CD4-positive, alpha-beta T cell treated with Interleukin-2 at 100 ng/mL for 4 hours (primary cell): ENCODE results near the gene ANKRD16.
"Not testable (repeated sequence)": the region's sequence is repeated elsewhere in the genome, so short reads cannot be mapped to it uniquely, and the experiment has no call there.

Experiments
- DNase-seq: peaks from one replicate; pipeline ENCODE4 v3.0.0-alpha.2; 2020; ENCODE audit warnings: low spot score

The ANKRD16 gene

DNA sequence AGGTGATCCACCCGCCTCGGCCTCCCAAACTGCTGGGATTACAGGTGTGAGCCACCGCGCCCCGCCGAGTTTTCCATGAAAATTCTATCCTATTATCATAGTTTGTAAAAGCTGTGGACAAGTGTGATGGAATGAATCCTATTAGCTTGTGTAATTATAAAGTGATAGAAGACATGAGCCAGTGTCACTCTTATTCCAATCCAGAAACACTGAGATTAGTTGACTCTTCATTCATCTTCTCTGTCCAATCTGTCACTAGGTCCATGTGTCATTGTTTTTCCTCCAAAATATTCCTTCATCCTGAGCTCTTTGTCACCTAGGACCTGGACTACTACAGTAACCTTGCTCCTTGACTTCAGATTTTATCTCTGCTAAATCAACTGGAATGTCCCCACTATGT is 13.9 kb upstream of the ANKRD16 start:
- no peak for DNase-seq

DNA sequence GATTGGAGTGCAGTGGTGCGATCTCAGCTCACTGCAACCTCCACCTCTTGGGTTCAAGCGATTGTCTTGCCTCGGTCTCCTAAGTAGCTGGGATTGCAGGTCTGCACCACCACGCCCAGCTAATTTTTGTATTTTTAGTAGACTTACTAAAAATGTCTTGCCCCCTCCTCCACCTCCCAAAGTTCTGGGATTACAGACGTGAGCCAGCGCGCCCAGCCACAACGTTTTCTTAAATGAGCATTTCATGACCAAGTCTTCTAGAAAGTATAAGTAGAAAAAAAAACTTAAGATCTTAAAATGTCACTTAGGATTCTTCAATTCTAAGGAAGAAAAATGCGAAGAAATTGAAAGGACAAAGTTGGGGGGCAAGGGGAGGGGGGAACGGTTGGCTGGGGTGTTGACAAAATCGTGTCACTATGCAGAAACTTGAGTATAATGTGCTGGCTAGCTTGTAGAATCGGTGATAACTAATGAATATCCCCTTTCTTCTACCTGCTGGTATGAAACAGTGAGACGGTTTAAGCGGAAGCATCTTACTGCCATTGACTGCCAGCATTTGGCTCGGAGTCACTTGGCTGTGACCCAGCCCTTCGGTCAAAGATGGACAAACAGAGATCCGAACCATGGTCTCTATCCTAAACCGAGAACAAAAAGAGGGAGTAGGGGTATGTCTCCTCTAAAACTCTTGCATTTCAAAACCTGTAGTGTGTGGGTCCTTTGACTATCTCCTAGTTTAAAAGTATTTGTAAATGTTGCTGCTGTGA is 13.0 kb upstream of the ANKRD16 start:
- DNase-seq = no peak

DNA sequence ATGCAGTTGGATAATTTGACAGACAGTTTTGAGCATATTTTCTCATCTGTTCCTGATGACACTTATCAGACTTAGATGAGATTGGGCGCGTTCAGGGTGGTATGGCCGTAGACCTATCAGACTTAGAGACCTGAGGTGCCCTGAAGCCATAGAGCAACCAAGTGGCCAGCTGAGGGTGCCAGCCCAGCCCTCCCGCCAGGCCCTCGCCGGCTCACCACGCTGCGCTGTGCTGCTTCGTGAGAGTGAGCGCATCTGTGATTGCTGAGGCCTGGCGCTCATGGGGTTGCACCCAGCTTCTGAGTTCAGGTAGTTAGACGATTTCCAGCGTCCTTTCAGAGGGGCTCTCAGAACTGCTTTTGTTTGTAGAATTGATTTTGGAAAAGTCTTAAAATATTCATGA is 10.6 kb upstream of the ANKRD16 start:
- DNase-seq = no peak

DNA sequence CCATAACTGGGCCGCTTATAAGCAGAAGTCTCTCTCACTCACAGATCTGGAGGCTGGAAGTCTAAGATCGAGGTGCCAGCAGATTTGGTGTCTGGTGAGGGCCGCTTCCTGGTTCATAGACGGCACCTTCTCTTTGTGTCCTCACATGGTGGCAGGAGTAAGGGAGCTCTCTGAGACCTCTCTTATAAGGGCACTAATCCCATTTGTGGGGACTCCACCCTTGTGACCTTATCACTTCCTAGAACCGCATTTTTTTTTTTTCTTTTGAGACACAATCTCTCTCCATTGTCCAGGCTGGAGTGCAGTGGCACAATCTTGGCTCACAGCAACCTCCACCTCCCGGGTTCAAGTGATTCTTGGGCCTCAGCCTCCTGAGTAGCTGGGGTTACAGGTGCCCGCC is 8.5 kb upstream of the ANKRD16 start:
- no peak for DNase-seq

DNA sequence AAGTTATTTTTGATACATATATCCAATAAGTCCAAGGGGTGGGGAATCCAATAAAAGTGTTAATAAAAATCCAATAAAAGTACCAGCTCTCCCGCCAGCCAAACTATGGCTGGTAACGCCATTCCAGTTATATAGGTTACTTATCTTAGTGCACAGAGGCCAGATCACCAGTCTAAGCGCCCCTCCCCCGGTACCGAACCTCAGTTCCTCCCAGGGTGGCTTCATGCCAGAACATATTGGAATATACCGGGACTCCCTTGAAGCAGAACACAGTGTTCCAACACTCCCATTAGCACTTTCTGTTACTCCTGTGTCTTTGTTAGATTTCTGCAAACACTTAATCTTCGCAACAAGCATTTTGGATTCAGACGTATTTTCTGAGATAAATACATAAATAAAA is 7.8 kb upstream of the ANKRD16 start:
- DNase-seq = no peak

DNA sequence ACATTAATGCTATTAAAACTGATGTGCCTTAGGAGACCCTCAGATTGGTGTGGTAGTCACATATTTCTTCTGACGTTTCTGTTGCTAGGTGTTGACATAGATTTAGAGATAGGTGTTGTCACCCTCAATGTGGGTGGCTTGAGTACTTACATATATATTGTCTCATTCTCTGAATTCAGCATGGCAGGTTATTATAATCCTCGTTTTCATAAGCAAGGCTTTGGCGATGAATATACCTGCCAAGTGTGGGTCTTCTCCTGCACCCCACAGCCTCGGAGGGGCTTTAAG is 7.3 kb upstream of the ANKRD16 start:
- no peak for DNase-seq

DNA sequence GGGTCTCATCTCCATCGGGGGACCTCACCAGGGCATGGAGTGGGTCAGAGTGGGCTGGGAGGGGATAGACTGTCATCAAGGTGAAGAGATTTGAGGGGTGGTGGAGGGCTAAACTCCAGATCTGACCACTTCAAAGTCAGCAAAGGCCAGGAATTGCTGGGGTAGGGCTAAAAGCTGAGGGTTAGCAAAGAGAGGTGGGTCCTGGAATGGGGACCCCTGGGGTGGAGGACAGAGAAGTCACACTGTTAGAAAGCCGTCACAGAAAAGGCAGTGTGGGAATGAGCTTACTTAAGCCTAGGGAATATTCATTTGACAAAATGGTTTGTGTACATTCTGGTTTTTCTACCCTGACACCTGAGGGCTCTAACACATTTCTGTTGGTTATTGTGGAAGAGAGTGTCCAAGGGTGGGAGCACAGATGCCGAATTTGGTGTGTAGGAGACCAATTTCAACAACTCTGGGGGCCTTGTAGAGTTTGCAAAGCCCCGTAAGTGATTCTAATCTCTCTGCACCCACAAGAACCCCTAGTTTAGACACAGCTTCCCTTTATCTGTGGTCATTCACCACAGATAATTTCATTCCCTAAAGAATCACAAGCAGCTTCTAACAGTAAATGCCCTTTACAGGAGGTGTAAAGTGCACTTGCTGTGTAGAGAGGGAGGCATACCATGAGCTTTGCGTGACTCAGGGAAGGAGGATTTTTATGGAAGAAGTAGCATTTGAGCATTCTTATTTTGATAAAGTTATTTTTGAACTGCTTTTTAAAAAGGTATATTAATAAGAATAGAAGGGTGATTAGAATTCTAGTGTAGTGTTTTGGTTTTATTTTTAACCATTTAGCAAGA is 6.7 kb upstream of the ANKRD16 start:
- no peak for DNase-seq

DNA sequence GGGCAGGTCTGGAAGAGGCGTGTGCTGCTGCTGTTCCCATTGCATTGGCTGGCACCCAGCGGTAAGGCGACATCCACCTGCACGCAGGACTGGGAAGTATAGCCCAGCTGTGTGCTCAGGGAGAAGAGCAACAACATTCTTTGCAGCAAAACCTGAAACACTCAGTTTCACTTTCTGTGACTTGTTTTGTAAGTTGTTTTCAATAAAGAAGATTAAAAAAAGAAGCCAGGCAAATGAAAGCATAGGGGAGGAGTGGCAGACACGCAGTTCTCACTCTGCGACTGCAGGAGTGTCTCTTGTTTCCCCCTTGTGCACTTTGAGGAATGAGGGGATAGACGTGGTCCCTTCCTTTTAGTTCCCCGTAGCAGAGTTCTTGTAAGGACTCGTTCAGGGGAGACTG is 6.1 kb upstream of the ANKRD16 start:
- no peak for DNase-seq

DNA sequence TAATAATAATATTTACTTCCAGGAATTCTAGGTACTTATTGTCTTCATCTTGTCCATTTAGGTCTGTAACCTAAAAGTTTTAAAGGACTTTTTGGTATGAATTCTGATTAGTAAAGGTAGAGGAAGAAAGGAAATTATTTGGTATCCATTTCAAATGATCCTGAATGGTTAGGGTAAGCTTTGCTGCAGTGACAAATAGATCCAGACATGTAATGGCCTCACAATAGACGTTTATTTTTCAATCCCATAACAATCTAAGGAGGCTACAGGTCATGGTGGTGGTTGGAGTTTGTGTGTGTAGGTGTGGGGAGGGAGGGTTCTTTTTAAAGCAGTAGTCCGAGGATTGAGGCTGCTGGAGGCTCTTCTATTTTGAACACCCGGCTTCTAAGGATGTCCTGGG is 5.7 kb upstream of the ANKRD16 start:
- no peak for DNase-seq

DNA sequence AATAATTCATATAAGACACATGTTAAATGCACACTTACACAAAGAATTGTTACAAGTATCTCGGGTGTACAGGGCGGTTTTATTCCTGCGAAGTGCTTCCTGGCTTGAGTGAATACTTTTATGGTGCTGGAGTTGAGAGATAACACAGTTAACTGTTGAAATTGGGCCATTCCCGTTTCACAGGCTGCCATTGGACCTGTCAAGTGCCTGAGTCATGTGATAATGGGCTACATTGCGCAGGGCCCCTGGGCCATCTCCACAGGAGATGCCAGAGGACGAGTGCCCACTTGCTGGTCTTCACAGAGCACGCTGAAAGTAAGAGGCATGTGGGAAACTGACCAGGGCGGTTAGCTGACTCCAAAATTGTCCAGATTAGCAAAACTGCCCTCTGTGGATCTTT is 5.2 kb upstream of the ANKRD16 start:
- no peak for DNase-seq

DNA sequence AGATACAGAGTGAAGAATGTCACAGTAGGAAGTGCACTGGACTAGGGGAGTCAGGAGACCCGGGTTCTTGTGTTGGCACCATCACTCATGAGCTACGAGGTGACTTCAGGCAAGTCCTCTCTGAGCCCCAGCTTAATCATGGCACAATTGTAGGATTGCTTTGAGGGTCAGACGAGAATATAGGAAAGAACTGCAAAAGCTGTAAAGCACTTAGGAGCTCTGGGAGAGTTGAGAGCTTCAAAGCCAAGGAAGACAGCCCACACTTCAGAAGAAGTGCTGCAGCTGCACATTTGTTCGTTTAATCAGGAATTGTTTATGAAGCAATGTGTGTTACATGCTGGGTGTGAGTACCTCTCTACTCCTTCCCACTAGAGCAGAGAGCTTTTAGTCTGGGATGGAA is 4.7 kb upstream of the ANKRD16 start:
- DNase-seq = no peak

DNA sequence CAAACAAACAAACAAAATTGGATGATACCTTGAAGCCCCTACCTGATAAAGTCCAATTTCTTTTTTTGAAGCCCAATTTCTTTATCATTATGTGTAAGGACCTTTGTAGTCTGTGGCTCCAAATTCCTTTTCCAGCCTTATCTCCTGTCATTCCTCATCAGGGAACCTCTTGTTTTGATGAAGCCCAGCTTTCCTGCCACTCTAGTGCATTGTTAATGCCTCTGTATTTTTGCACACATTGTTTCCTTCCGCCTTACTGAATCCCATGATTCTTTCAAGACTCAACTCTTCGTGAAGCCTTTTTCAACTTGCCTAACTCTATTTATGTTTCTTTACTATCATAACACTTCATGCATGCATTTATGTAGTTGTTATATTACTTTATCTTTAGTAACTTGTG is 3.6 kb upstream of the ANKRD16 start:
- DNase-seq = no peak

DNA sequence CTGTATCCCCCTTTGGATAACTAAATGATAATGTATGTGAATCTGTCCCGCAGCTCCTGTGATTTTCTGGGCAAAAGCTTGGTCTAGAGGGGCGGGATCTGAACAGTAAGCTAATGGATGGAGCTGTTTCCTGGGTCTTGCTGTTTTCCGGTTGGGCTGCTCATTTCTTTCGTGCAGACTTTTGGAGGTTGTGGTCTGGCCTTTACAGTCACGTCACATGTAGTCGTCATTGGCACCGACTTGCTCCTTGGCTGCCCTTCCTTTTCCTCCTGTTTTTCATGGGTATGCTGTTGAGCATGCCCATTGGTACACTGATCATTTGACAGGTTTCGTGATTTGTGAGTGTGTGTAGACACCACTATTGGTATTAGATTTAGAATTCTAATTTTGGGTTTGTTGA is 2.3 kb upstream of the ANKRD16 start:
- no peak for DNase-seq

DNA sequence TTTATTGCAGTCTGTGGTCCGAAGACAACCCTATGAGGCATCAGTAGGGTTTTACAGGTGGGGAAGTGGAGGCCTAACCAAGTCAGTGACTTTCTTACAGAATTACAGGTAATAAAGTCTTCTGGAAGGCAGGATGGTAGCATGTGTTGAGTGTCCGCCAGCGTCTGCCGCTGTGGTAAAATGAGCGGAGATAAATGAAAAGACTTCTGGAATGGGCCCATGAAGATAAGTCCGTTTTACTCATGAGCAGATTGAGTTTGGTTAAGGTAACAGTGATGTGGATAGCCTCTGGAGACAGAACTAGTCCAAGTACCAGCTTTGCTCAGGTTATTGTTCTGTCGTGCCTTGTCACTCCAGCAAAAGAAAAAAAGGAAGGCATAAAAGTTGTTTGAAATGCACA is 1.3 kb upstream of the ANKRD16 start:
- DNase-seq = no peak

DNA sequence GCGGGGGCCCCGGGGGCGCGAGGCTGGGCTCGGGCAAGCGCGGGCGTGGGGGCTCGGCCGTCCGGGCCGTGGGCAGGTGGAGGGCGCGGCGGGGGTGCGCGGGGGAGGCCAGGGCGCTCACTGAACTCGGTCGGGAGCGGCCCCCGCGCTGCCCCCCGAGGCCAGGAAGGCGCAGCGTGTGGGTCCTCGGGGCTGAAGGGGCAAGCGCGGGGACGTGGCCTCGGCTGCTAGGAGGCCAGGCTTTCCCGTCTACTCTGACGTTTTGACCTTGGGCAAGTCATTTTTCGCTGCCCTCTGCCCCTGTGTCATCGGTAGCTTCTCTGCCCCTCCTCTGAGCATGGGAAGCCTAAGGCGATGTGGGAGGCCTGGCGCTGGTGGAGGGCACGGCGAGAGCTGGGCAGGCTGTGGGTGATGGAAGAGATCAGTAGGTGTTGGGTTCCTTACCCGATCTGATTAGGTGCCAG is 791 bp upstream of the ANKRD16 start:
- DNase-seq = peak; percentile 13

DNA sequence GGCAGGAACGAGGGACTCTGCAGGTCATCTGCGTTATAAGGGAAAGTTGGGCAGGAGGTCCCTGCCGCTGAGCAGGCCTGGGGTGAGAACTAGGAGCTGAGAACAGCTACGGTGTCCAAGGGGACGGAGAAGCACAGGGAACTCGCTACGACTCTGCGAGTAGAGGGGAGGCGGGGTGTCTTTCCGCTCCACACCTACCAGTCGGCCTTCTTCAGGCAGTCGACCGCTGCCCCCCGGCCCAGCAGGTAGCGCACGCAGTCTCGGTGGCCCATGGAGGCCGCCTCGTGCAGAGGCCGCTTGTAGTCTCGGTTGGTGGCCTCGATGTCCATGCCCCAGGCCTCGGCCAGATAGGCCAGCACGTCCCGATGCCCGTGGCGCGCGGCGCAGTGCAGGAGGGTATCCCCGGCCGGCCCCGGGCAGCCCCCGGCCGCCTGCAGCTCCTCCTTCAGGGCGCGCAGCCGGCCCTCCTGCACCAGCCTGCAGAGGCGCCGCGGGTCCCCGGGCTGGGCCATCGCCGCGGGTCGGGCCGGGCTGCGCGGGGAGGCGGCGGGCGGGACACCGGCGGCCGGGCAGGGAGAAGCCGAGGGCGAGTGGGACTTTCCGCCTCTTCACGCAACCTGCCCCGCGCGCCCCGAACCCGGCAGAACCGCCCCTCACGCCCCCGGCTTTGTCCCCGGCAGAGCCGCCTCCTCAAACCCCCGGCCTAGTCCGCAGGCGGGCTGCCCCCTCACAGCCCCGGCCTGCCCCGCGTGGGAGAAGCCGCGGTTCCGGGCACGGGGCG is 660 bp downstream of the ANKRD16 start:
- DNase-seq = peak; percentile 17

DNA sequence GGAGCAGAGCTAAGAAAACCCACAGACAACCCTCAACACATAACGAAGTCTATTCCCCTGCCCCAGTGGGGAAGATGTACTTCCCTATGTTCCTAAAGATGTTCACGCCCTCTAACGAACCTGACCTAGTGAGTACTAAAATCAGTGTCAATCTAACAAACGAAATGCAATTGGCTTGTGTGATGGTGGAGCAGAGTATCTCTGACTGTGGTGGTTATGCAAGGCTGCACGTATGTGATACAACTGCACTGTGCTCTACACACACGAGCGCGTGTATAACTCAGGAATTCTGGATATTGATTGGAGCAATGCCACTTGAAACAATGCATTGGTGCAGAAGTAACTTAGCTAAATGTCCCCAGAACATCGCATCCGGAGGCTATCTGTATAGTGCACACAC is 1.3 kb downstream of the ANKRD16 start:
- DNase-seq = no peak

DNA sequence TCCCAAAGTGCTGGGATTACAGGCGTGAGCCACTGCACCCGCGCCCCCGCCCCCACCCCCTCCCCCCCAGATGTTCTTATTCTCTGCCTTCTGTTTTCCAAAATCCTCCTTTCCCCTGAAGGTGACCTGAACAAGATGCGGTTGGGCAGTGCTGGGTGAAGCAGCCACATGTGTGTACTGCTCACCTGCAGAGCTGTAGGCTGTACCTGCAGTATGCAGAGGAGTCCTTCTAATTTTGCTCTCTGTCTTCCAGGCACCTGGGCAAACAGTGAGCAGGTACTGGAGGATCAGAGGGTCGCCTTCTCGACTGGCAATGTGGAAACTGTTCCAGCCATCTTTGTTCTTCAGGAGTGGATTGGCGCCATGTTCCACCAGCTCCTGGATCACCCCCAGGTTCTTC is 2.1 kb downstream of the ANKRD16 start:
- no peak for DNase-seq

DNA sequence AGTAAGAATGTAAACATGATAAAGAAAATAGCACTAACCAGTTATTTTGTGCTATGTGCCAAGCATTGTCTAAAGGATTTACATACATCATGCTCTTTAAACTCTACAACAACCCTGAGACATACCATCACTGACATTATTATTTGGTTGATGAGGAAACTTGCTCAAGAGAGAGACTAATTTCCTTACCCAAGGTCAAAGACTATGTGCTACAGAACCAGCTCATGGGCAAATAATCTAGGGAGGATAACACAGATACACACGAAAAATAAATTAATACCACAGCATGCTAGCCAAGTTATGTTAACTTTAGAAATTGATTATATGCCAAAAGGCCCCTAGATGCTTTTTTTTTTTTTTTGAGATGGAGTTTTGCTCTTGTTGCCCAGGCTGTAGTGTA is 2.7 kb downstream of the ANKRD16 start:
- DNase-seq = no peak

DNA sequence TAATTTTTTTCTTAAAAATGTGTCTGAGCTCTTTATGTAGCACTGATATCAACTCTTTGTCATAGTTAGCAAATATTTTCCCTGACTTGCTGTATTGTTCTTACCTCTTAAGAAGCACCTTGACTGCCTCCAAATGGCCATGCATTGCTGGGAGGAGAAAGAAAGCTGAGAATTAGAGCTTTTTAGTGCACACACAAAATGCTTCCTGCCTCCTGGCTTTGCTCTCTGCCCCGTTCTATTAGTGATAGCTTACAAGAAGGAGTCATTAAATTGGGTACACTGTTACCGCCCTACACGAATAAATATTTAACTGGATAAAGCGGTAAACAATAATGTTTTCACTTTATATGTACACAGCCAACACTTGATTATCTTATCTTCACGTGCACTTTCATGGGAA is 4.1 kb downstream of the ANKRD16 start:
- no peak for DNase-seq

DNA sequence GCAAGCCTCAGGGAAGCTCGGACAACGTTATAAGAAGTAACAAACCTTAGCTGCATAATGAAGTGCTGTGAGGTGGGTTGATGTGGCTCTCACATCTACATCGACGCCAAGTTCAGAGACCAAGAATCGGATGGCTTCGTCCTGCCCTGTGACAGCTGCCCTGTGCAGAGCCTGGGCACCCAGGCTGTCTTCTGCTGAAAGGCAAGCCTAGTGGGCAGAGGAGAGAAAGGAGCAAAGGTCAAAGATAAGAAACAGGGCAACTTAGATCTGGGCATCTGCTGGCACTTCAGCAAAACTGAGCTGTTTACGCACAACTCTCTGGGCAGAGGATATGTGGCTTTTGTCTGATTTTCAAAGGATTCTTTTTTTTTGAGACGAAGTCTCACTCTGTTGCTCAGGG is 6.7 kb downstream of the ANKRD16 start:
- DNase-seq = no peak

DNA sequence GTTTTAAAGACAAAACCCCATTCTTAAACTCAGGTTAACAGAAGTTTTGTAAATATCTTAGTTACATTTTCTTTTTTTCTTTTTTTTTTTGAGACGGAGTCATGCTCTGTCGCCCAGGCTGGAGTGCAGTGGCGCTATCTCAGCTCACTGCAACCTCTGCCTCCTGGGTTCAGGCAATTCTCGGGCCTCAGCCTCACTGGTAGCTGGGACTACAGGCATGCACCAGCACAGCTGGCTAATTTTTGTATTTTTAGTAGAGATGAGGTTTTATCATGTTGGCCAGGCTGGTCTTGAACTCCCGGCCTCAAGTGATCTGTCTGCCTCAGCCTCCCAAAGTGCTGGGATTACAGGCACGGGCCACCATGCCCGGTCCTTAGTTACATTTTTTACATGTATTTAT is 12.7 kb downstream of the ANKRD16 start:
- not testable (repeated sequence) for DNase-seq

DNA sequence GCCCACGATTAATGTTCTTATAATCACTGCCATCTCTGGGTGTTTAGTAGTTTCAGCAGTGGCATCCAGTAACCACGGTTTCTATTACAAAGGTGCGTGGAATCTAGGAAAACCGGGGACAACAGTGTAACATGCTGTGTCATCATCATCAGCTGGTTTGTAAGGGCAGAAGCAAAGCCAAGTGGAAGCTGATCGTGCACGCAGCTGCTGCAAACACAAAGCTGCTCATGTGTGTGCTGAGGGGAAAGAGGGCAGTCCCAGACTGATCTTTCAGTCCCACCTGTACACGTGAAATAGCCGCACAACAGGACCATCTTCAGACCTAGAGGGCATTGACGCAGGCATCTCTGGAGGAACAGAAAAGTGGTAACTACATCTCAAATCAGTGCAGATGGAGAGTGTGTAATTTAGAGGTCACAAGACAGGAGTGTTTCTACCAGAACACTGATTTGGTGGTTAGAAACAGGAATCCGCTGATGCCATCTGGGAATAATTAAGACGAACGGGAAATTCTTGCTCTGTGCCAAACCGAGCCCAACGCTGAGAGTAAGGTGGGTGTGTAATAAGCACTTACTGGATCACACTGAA is 13.4 kb downstream of the ANKRD16 start:
- DNase-seq = no peak
